ENCODE results near the gene ZNF768. TPM values are rescaled to one million over a fixed set of nuclear protein-coding genes. Genes with fewer than 3 reads are reported as not detected.

ZNF768 gene
- total and polyA plus RNA-seq, 2 experiments from 2014 or later: 8.3 to 43.0 TPM

- Histone ChIP-seq H3K27ac (ENCODE audit: low read depth) (no peak overlapping the region), H4K20me1 (replicated peaks; ENCODE audit: insufficient read depth) (no peaks in the 10 kb centered on the region), H3K36me3 (ENCODE audit: insufficient read depth) (no peaks in the 10 kb centered on the region), H3K4me3 (no peak overlapping the region), H3K27me3 (ENCODE audit: insufficient read depth) (no peaks in the 10 kb centered on the region), H3K4me1 (ENCODE audit: insufficient read depth) (no peaks in the 10 kb centered on the region), H2AFZ (peak overlapping the region; percentile 88), H3K9me2 (ENCODE audit: insufficient read depth) (no peaks in the 10 kb centered on the region), H3F3A (replicated peaks; ENCODE audit: low read depth) (no peaks in the 10 kb centered on the region), H3K79me2 (replicated peaks; ENCODE audit: insufficient read depth) (no peaks in the 10 kb centered on the region), H3K4me2 (no peak overlapping the region)
- TF ChIP-seq ZNF462 (CRISPR knock-in tag; IDR thresholded peaks at IDR 0.05) (no peak), STAT1 (IDR thresholded peaks at IDR 0.05; ENCODE audit: unreplicated experiment) (no peak), ZNF114 (CRISPR knock-in tag; IDR thresholded peaks at IDR 0.05) (no peak)
- H3K36me3 Mint-ChIP-seq (ENCODE audit: low read depth): no peaks in the 10 kb centered on the region
- H3K27me3 Mint-ChIP-seq (ENCODE audit: insufficient read depth, low read depth, poor library complexity): peaks cover 10% of the 10 kb centered on the region
- ATAC-seq: no peak
- H3K4me3 Mint-ChIP-seq: no peak overlapping the region
- H3K4me1 Mint-ChIP-seq: peaks cover 9% of the 10 kb centered on the region
- H3K27ac Mint-ChIP-seq: no peak overlapping the region
- DNase-seq (ENCODE audit: low spot score): no peak
- no peaks in the 10 kb centered on the region for H3K9me3 Mint-ChIP-seq
Measured at GRCh38 chr16:30485818-30486436, 40.4 kb downstream of the ZNF768 start.

- Mint-ChIP-seq H3K4me3 (no peak overlapping the region), H3K27me3 (ENCODE audit: insufficient read depth, low read depth, poor library complexity) (peaks cover 10% of the 10 kb centered on the region), H3K9me3 (no peaks in the 10 kb centered on the region), H3K27ac (no peak overlapping the region), H3K4me1 (peaks cover 5% of the 10 kb centered on the region; the same call in 2 of the 3 replicates), H3K36me3 (ENCODE audit: low read depth) (no peaks in the 10 kb centered on the region)
- Histone ChIP-seq H3K4me2 (no peak overlapping the region), H4K20me1 (replicated peaks; ENCODE audit: insufficient read depth) (no peaks in the 10 kb centered on the region), H3K27me3 (ENCODE audit: insufficient read depth) (no peaks in the 10 kb centered on the region), H2AFZ (no peak overlapping the region), H3F3A (replicated peaks; ENCODE audit: low read depth) (no peaks in the 10 kb centered on the region), H3K4me3 (no peak overlapping the region), H3K79me2 (replicated peaks; ENCODE audit: insufficient read depth) (no peaks in the 10 kb centered on the region), H3K36me3 (ENCODE audit: insufficient read depth) (no peaks in the 10 kb centered on the region), H3K27ac (ENCODE audit: low read depth) (no peak overlapping the region), H3K4me1 (ENCODE audit: insufficient read depth) (no peaks in the 10 kb centered on the region), H3K9me2 (ENCODE audit: insufficient read depth) (no peaks in the 10 kb centered on the region)
- DNase-seq (ENCODE audit: low spot score) (no peak), ATAC-seq (no peak)
- TF ChIP-seq ETS1 (IDR thresholded peaks at IDR 0.05) (no peak), EZH2phosphoT487 (IDR thresholded peaks at IDR 0.05; ENCODE audit: unreplicated experiment) (no peak), NANOG (IDR thresholded peaks at IDR 0.05; ENCODE audit: borderline replicate concordance) (no peak), ZNF331 (CRISPR knock-in tag; IDR thresholded peaks at IDR 0.05; ENCODE audit: low read depth) (no peak), ZNF114 (CRISPR knock-in tag; IDR thresholded peaks at IDR 0.05) (no peak), REST (IDR thresholded peaks at IDR 0.05; ENCODE audit: unreplicated experiment) (no peak), CTCF (conservative IDR thresholded peaks at IDR 0.05; ENCODE audit: low read depth in 2 of 2) (no peak)
Measured at GRCh38 chr16:30484887-30485286, 41.5 kb downstream of the ZNF768 start.

Measured in GM23338 (cell line).